Measurements from ENCODE around the gene RNPS1. TPM values are rescaled to one million over a fixed set of nuclear protein-coding genes. Genes with fewer than 3 reads are reported as not detected.
A peak's percentile ranks its signal among the peaks of the same experiment; 100 is the strongest.

The RNPS1 gene
- total and polyA plus RNA-seq, 9 of the 15 experiments (the other 6 are each of a cell fraction or from before 2014, with no cell fraction given) = 44.9 to 338 (median 202) TPM

GRCh38 chr16:2210386-2211365 lies 57.2 kb downstream of the RNPS1 start, which contains the start of gene BRICD5 (continued):
- TF ChIP-seq USF1 (CRISPR knock-in tag; IDR thresholded peaks at IDR 0.05) (peak; percentile 12; the same call in 1 of the 2 replicates), RCOR1 (IDR thresholded peaks at IDR 0.05; ENCODE audit: borderline replicate concordance in 1 of 2, low read depth in 2 of 2, low read length in 2 of 2) (0 out of 4 replicates have a peak, but pooled peaks of 1 of the 2 experiments have one; percentile 38), JUNB (CRISPR knock-in tag; conservative IDR thresholded peaks at IDR 0.05) (no peak), ZBTB11 (CRISPR knock-in tag; IDR thresholded peaks at IDR 0.05) (no peak), MAX (CRISPR knock-in tag; IDR thresholded peaks at IDR 0.05) (peak; percentile 47), KAT7 (CRISPR knock-in tag; IDR thresholded peaks at IDR 0.05; ENCODE audit: borderline replicate concordance) (0 out of 2 replicates have a peak, but pooled peaks have one; percentile 52), RBM14 (IDR thresholded peaks at IDR 0.05; ENCODE audit: borderline replicate concordance, insufficient read depth, low read depth, low read length) (no peak), SMC3 (conservative IDR thresholded peaks at IDR 0.05; ENCODE audit: insufficient read depth, low read depth, low read length) (no peak), ZNF324 (CRISPR knock-in tag; IDR thresholded peaks at IDR 0.05) (no peak), MTA2 (IDR thresholded peaks at IDR 0.05; ENCODE audit: low read depth) (no peak), POLR2AphosphoS5 (IDR thresholded peaks at IDR 0.05; ENCODE audit: control insufficient read depth, insufficient read depth, low read depth, low read length) (no peak), BRD9 (IDR thresholded peaks at IDR 0.05; ENCODE audit: low read depth, partially characterized antibody) (no peak), ZNF696 (CRISPR knock-in tag; conservative IDR thresholded peaks at IDR 0.05) (no peak)

Measured in K562 (cell line).